GM19438 (cell line): ENCODE data around the gene TRHDE.

Source experiments
- ATAC-seq: cut with Tn5 transposase; IDR thresholded peaks from one replicate; pipeline ENCODE4 v1.9.1; 2021; ENCODE audit warnings: low read depth; ENCODE audit not compliant: unreplicated experiment

TRHDE gene, protein sequence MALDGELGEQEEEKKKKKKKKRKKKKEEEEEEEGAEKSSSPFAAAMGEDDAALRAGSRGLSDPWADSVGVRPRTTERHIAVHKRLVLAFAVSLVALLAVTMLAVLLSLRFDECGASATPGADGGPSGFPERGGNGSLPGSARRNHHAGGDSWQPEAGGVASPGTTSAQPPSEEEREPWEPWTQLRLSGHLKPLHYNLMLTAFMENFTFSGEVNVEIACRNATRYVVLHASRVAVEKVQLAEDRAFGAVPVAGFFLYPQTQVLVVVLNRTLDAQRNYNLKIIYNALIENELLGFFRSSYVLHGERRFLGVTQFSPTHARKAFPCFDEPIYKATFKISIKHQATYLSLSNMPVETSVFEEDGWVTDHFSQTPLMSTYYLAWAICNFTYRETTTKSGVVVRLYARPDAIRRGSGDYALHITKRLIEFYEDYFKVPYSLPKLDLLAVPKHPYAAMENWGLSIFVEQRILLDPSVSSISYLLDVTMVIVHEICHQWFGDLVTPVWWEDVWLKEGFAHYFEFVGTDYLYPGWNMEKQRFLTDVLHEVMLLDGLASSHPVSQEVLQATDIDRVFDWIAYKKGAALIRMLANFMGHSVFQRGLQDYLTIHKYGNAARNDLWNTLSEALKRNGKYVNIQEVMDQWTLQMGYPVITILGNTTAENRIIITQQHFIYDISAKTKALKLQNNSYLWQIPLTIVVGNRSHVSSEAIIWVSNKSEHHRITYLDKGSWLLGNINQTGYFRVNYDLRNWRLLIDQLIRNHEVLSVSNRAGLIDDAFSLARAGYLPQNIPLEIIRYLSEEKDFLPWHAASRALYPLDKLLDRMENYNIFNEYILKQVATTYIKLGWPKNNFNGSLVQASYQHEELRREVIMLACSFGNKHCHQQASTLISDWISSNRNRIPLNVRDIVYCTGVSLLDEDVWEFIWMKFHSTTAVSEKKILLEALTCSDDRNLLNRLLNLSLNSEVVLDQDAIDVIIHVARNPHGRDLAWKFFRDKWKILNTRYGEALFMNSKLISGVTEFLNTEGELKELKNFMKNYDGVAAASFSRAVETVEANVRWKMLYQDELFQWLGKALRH

GRCh38 chr12:72272091-72272661 is at the start of gene TRHDE:
Gene TRHDE (plus strand): TSS chr12:72272370. CDS start chr12:72272644, 274 bp downstream.
- ATAC-seq = no peak

DNA sequence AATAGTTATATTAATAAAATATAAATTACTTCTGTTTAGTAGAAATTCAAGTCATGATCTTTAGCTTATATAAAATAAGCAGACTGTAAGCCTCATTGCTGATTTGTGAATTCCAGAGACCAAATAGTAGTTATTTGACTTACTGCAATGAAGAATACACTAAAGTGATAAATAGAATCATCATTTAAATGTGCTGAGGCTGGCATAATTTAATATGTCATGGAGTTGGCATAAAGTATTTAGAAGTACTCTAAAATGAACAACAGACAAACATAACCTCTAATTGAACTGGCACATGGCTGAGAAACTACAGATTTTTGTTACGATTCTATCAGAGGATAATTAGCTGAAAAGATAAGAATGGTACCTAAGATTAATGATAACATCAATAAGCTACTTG is 45.7 kb upstream of the TRHDE start:
- ATAC-seq = no peak

GRCh38 chr12:72228424-72228823 is 43.7 kb upstream of the TRHDE start:
- ATAC-seq = no peak

- ATAC-seq = no peak
These were observed 41.6 kb upstream of the TRHDE start for GRCh38 chr12:72230589-72230988.

DNA sequence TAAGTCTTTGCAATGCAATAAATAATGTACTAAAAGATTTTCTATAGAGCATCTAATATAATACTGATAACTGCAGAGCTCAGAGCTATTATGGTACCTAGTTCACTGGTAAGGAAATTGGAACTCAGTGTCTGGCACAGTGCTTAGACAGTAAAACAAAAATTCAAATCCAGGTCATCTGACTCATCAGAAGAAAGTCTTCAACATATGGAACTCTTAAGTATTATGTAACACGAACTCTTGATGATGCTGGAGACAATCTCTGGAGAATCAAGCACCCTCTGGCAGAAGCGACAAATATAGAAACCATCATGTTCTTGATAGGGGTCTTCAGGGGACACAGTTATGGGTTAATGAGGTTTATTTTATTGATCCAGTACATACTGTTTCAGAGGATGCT is 37.3 kb upstream of the TRHDE start:
- no peak for ATAC-seq

GRCh38 chr12:72236071-72236705 is 36.0 kb upstream of the TRHDE start:
- no peak for ATAC-seq

GRCh38 chr12:72241552-72241951 is 30.6 kb upstream of the TRHDE start:
- no peak for ATAC-seq

DNA sequence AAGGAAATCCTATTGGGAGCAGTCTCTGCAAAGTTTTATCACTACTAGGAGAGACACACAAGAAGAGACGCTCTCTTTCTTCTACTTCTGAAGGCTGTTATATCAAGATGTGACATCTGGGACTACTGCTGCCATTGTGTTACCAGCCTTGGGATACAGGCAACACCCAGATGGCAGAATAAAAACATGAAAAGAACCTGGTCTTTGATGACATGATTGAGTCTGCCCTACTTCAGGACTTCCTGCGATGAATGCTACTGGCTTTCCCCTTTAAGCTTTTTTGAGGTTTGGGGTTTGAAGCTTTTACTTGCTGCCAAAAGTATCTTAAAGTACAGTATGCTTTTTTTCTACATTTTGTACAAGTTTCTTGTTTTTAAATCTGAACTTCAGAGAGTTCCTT is 29.2 kb upstream of the TRHDE start:
- ATAC-seq = no peak

GRCh38 chr12:72246370-72246769 is 25.8 kb upstream of the TRHDE start:
- no peak for ATAC-seq

GRCh38 chr12:72250346-72250745 is 21.8 kb upstream of the TRHDE start:
- ATAC-seq = no peak

GRCh38 chr12:72256725-72257124 is 15.4 kb upstream of the TRHDE start:
- no peak for ATAC-seq

- ATAC-seq = no peak
These were observed 10.3 kb upstream of the TRHDE start for GRCh38 chr12:72261885-72262284.

DNA sequence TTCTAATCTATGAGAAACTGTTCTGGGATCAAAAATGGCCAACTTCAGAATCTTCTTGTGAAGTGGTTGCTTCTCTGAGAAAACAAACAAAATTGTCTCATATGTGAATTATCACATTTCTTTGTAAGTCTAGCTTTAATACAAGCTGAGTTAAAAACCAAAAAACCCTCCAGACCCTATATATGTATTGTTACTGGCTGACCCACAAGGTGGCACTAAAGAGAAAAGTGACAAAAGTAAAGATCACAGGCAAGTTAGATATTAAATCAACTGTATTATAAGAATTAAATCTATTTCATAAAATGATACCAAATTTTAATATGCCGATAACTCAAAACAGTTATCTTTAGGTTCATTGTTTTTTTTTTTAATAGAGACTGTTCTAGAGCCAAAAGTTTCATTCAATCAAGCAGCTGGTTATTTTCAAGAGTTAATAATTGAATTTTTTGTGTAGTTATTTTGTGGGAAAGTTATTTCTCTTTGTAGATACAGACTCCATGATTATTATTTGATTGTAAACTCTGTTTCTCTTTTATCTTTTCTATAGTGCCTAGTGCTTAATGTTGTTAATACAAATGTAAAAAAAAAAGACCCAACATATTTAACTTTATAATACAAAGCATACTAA is 7.5 kb upstream of the TRHDE start:
- no peak for ATAC-seq

GRCh38 chr12:72267974-72268373 is 4.2 kb upstream of the TRHDE start:
- ATAC-seq = no peak

DNA sequence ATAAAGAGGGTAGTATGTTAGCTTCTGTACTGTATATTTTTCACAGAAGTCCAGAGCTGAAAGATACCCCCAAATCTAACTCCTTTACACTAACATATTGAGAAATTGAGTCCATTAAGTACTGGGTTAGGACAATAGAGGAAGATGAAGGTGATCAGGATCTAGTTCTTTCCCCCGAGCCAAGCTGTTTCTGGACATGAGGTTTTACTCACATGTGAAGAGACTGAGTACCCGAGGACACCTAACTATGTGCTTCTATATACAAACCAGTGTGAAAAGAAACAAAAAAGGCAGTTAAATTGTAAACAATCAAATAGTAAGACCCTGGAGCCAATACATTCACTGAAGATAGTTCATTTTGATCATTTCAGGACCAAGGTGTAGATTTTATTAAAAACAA is 3.8 kb upstream of the TRHDE start:
- no peak for ATAC-seq

DNA sequence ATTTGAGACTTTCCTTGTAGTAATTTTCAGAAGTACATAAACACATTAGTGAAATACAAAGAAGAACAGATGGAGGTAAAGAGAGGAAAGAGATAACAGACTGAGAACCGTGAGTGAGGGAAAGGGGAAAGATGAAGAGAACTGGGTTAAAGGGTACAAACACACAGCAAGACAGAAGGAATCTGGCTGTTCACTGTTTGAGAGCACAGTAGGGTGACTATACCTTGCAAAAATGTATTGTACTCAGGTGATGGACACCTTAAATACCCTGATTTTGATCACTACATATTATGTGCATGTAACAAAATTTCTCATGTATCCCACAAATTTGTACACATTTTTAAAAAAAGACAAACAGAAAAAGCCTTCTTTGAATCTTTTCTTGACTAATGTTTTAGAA is 2.7 kb upstream of the TRHDE start:
- no peak for ATAC-seq

GRCh38 chr12:72270246-72270645 is 1.9 kb upstream of the TRHDE start:
- ATAC-seq = no peak

DNA sequence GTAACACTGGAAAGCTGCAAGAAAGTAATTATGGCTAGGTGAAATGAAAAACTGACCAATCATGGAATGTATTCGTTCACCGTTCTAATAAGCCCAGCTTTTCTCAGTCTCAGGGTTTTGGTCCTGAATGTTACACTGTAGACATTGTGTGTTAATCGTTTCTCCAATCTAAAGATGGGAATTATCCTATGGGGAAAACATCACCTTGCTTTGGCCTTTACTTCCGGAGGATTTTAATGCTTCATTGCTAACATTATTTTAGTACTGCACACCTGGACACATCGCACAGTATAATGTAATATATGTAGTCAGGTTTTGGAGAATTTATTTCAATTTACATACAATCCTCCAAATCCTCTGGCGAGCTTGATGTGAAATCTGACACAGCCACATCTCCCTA is 1.2 kb upstream of the TRHDE start:
- ATAC-seq = no peak

DNA sequence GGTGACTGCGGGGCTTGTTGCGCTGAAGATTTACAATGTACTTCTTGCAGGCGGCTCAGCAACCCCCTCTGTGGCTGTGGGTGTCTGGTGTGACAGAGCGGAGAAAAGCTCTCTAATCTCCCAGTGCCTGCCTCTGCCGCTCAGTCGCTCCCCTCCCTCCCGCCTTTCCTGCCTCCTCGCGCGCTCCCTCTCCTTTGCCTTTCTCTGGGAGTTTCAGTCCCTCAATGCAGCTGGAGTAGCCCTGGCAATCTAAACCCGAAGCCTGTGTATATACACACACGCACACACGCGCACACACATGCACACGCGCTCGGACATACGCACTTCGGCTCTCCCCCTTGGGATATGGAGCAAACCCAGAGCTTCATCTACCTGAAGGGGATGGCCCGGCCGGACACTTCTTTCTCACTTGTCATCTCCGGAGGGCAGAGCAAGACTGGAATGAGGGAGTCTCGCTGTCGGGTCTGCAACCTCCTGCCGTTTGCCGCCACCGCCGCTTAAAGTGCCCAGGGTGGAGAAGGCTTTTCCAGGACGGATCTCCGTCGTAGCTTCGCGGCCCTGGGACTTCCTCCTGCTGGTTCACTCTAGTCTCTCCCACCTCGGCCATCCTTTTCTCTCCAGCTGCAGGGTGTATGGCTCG is 599 bp upstream of the TRHDE start:
- no peak for ATAC-seq
